B cell (primary cell): ENCODE results near the gene TIGD1.

ENCODE experiments used
- EZH2 ChIP-seq: IDR thresholded peaks from 2 replicates; pipeline ENCODE4 v1.6.1; 2012; ENCODE audit warnings: borderline replicate concordance, low read depth, mild to moderate bottlenecking, moderate library complexity, low read length; ENCODE audit not compliant: insufficient read depth, poor library complexity, severe bottlenecking
- TF ChIP-seq, protein P1 (sequence below): fragments of 200-600 bp; IDR thresholded peaks from one replicate; pipeline ENCODE4 v1.8.0; 2022; ENCODE audit warnings: antibody characterized with exemption, mild to moderate bottlenecking

DNA sequence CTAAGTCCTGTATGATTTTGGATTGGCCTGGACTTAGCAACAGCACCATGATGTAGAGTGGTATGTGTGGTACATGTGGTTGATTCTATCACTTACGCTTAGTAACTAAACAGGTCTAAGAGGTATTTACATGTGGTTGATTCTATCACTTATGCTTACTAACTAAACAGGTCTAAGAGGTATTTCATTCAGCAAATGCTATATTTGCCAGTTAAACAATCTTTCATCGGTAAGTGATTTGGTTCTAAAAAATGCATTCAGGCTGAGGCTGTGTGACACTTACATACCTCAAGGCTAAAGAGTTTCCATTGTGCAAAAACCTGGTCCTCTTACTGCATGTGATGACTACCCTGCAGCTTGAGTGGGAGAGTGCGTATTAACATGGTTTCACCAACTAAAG is 13.2 kb upstream of the TIGD1 start:
- TF ChIP-seq EZH2 = no peak
- TF ChIP-seq, protein P1, sequence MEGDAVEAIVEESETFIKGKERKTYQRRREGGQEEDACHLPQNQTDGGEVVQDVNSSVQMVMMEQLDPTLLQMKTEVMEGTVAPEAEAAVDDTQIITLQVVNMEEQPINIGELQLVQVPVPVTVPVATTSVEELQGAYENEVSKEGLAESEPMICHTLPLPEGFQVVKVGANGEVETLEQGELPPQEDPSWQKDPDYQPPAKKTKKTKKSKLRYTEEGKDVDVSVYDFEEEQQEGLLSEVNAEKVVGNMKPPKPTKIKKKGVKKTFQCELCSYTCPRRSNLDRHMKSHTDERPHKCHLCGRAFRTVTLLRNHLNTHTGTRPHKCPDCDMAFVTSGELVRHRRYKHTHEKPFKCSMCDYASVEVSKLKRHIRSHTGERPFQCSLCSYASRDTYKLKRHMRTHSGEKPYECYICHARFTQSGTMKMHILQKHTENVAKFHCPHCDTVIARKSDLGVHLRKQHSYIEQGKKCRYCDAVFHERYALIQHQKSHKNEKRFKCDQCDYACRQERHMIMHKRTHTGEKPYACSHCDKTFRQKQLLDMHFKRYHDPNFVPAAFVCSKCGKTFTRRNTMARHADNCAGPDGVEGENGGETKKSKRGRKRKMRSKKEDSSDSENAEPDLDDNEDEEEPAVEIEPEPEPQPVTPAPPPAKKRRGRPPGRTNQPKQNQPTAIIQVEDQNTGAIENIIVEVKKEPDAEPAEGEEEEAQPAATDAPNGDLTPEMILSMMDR = no peak
